ENCODE measurements around the gene PLPPR3.

DNA sequence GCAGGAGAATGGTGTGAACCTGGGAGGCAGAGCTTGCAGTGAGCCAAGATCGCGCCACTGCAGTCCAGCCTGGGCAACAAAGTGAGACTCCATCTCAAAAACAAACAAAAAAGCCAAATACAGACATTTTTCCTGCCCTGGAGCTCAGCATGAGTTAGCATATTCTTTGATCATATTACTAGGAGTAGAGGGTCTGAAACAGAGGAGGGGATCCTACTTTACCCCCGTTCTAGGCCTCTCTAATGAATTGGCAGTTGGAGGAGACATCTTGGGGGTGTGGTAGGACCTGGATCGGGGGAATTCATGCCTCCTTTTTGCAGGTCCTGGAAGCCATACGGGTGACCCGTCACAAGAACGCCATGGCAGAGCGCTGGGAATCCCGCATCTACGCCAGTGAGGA, 58.6 kb downstream of the PLPPR3 start:
- TF ChIP-seq RAD21 (IDR thresholded peaks at IDR 0.05; ENCODE audit: insufficient read depth, low read depth, low read length) (no peak), TARDBP (IDR thresholded peaks at IDR 0.05; ENCODE audit: borderline replicate concordance) (no peak), POLR2AphosphoS5 (IDR thresholded peaks at IDR 0.05; ENCODE audit: low read length) (no peak), GABPA (IDR thresholded peaks at IDR 0.05; ENCODE audit: low read depth) (no peak), KAT2A (conservative IDR thresholded peaks at IDR 0.05; ENCODE audit: control insufficient read depth, low read depth, low read length) (no peak), CREM (IDR thresholded peaks at IDR 0.05; ENCODE audit: low read depth) (no peak), CEBPB (IDR thresholded peaks at IDR 0.05; ENCODE audit: borderline replicate concordance in 1 of 2, low read depth in 2 of 2, low read length in 2 of 2) (no peak), BACH1 (IDR thresholded peaks at IDR 0.05; ENCODE audit: borderline replicate concordance) (no peak), IRF4 (IDR thresholded peaks at IDR 0.05; ENCODE audit: low read depth, low read length) (no peak)
- TF ChIP-seq, protein P1, sequence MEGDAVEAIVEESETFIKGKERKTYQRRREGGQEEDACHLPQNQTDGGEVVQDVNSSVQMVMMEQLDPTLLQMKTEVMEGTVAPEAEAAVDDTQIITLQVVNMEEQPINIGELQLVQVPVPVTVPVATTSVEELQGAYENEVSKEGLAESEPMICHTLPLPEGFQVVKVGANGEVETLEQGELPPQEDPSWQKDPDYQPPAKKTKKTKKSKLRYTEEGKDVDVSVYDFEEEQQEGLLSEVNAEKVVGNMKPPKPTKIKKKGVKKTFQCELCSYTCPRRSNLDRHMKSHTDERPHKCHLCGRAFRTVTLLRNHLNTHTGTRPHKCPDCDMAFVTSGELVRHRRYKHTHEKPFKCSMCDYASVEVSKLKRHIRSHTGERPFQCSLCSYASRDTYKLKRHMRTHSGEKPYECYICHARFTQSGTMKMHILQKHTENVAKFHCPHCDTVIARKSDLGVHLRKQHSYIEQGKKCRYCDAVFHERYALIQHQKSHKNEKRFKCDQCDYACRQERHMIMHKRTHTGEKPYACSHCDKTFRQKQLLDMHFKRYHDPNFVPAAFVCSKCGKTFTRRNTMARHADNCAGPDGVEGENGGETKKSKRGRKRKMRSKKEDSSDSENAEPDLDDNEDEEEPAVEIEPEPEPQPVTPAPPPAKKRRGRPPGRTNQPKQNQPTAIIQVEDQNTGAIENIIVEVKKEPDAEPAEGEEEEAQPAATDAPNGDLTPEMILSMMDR (IDR thresholded peaks at IDR 0.05 in 2 of 3, conservative IDR thresholded peaks at IDR 0.05 in 1 of 3; ENCODE audit: control insufficient read depth in 2 of 3, extremely low read depth in 1 of 3, insufficient read depth in 1 of 3, low read depth in 3 of 3, low read length in 3 of 3): no peak
- TF ChIP-seq, protein P2, sequence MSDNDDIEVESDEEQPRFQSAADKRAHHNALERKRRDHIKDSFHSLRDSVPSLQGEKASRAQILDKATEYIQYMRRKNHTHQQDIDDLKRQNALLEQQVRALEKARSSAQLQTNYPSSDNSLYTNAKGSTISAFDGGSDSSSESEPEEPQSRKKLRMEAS (IDR thresholded peaks at IDR 0.05; ENCODE audit: low read depth, low read length): no peak

Measured in GM12878 (cell line).